Stimulated activated CD8-positive, alpha-beta memory T cell treated with anti-CD3 and anti-CD28 coated beads, Interleukin-7, amount 100 ng/mL, for 1 hour (primary cell): ENCODE results near the gene HIP1R.

Experiments
- DNase-seq, 2 donors: peaks; one replicate each; pipeline ENCODE4 v3.0.0-alpha.2; 2020; ENCODE audit warnings: low read depth in 2 of 2

Gene HIP1R

GRCh38 chr12:122830517-122831214, 4.6 kb upstream of the HIP1R start:
- DNase-seq, result no peak

- no peak for DNase-seq
These were observed 945 bp upstream of the HIP1R start for GRCh38 chr12:122834104-122834920.

- DNase-seq, result no peak
These were observed 431 bp downstream of the HIP1R start for GRCh38 chr12:122835750-122836026.

- no peak for DNase-seq
These were observed 1.0 kb downstream of the HIP1R start for GRCh38 chr12:122836027-122836921.

- no peak for DNase-seq
These were observed 2.3 kb downstream of the HIP1R start for GRCh38 chr12:122837306-122838265.

- DNase-seq, result no peak
These were observed 3.6 kb downstream of the HIP1R start for GRCh38 chr12:122838841-122839240.

- no peak for DNase-seq
These were observed 4.8 kb downstream of the HIP1R start for GRCh38 chr12:122839907-122840554.

- no peak for DNase-seq
These were observed 5.6 kb downstream of the HIP1R start for GRCh38 chr12:122840580-122841513.

- no peak for DNase-seq
These were observed 6.5 kb downstream of the HIP1R start for GRCh38 chr12:122841544-122842321.

- DNase-seq, result no peak
These were observed 7.5 kb downstream of the HIP1R start for GRCh38 chr12:122842505-122843405.

GRCh38 chr12:122843455-122843854, 8.2 kb downstream of the HIP1R start:
- no peak for DNase-seq

GRCh38 chr12:122844366-122844971, 9.2 kb downstream of the HIP1R start:
- DNase-seq, result no peak

- no peak for DNase-seq
These were observed 10.0 kb downstream of the HIP1R start for GRCh38 chr12:122845041-122845864.

GRCh38 chr12:122845865-122846621, 10.8 kb downstream of the HIP1R start:
- no peak for DNase-seq

- no peak for DNase-seq
These were observed 11.6 kb downstream of the HIP1R start for GRCh38 chr12:122846622-122847515.
